Loucy (cell line): Measurements from ENCODE around the gene OGFR.

ENCODE experiments used
- H2AFZ ChIP-seq: fragments of 200-600 bp; sonication (generic); 2 replicates; pipeline ENCODE4 v1.6.0; 2016; ENCODE audit warnings: antibody characterized with exemption, mild to moderate bottlenecking, low read length, moderate library complexity
- H3F3A ChIP-seq: fragments of 200-600 bp; 2 replicates; pipeline ENCODE4 v1.6.0; 2016; ENCODE audit warnings: antibody characterized with exemption, low read depth, mild to moderate bottlenecking
- H3K27me3 ChIP-seq: fragments of 200-600 bp; sonication (generic); 2 replicates; pipeline ENCODE4 v1.6.1; 2014; ENCODE audit warnings: low read length, mild to moderate bottlenecking; ENCODE audit not compliant: insufficient read depth, poor library complexity, severe bottlenecking
- H3K36me3 ChIP-seq: fragments of 200-600 bp; sonication (generic); 2 replicates; pipeline ENCODE4 v1.6.1; 2016; ENCODE audit warnings: low read length; ENCODE audit not compliant: insufficient read depth
- H3K4me1 ChIP-seq: fragments of 200-600 bp; sonication (generic); 2 replicates; pipeline ENCODE4 v1.5.1; 2014; ENCODE audit warnings: low read length, mild to moderate bottlenecking; ENCODE audit not compliant: insufficient read depth, poor library complexity, severe bottlenecking
- H3K4me2 ChIP-seq: fragments of 200-600 bp; sonication (generic); 2 replicates; pipeline ENCODE4 v1.6.0; 2014; ENCODE audit warnings: antibody characterized with exemption, low read length, low read depth, mild to moderate bottlenecking; ENCODE audit not compliant: poor library complexity, severe bottlenecking
- H3K4me3 ChIP-seq: fragments of 200-600 bp; sonication (generic); 2 replicates; pipeline ENCODE4 v1.5.1; 2014; ENCODE audit warnings: low read length, mild to moderate bottlenecking, mixed read lengths; ENCODE audit not compliant: poor library complexity, severe bottlenecking
- H3K79me2 ChIP-seq: fragments of 200-600 bp; sonication (generic); 2 replicates; pipeline ENCODE4 v1.6.1; 2014; ENCODE audit warnings: low read length; ENCODE audit not compliant: insufficient read depth
- H3K9ac ChIP-seq: fragments of 200-600 bp; sonication (generic); 2 replicates; pipeline ENCODE4 v1.6.0; 2014; ENCODE audit warnings: mild to moderate bottlenecking, low read depth, low read length, moderate library complexity; ENCODE audit not compliant: poor library complexity, severe bottlenecking
- H3K9me2 ChIP-seq: fragments of 200-600 bp; sonication (generic); replicated peaks from 2 replicates; pipeline ENCODE4 v1.6.1; 2016; ENCODE audit warnings: low read depth, low read length, mixed read lengths
- H3K9me3 ChIP-seq: fragments of 200-600 bp; sonication (generic); 2 replicates; pipeline ENCODE4 v1.6.1; 2014; ENCODE audit warnings: mild to moderate bottlenecking, antibody characterized with exemption, low read length, low read depth; ENCODE audit not compliant: insufficient read depth
- H4K20me1 ChIP-seq: fragments of 200-600 bp; sonication (generic); 2 replicates; pipeline ENCODE4 v1.6.0; 2014; ENCODE audit warnings: antibody characterized with exemption, low read length, mild to moderate bottlenecking; ENCODE audit not compliant: insufficient read depth, poor library complexity, severe bottlenecking
- CTCF ChIP-seq: fragments of 200-600 bp; sonication (generic); conservative IDR thresholded peaks from 2 replicates; pipeline ENCODE4 v1.5.1; 2014; ENCODE audit warnings: mild to moderate bottlenecking, antibody characterized with exemption, low read length
- EZH2phosphoT487 ChIP-seq: fragments of 200-600 bp; IDR thresholded peaks from 2 replicates; pipeline ENCODE4 v1.6.1; 2018; ENCODE audit warnings: antibody characterized with exemption, mild to moderate bottlenecking, moderate library complexity, borderline replicate concordance

OGFR gene

GRCh38 chr20:62775206-62775605 lies 29.4 kb upstream of the OGFR start:
- Histone ChIP-seq H2AFZ (no peak overlapping the region), H3K79me2 (0 out of 2 replicates have a peak, but pooled peaks cover 4% of the 10 kb centered on the region), H3K9ac (peak overlapping the region; percentile 76), H3K4me1 (peaks cover 37% of the 10 kb centered on the region), H3K9me3 (no peaks in the 10 kb centered on the region), H3K27me3 (no peaks in the 10 kb centered on the region), H4K20me1 (no peaks in the 10 kb centered on the region), H3K4me3 (no peak overlapping the region), H3K9me2 (no peaks in the 10 kb centered on the region), H3K36me3 (no peaks in the 10 kb centered on the region), H3K4me2 (peak overlapping the region; percentile 30), H3F3A (no peaks in the 10 kb centered on the region)
- TF ChIP-seq EZH2phosphoT487 (no peak), CTCF (no peak)

- Histone ChIP-seq H3K36me3 (no peaks in the 10 kb centered on the region), H3K79me2 (0 out of 2 replicates have a peak, but pooled peaks cover 4% of the 10 kb centered on the region), H3K9me3 (no peaks in the 10 kb centered on the region), H4K20me1 (no peaks in the 10 kb centered on the region), H3F3A (no peaks in the 10 kb centered on the region), H3K9me2 (no peaks in the 10 kb centered on the region), H3K27me3 (no peaks in the 10 kb centered on the region), H3K4me2 (peak overlapping the region; percentile 78), H3K4me1 (peaks cover 37% of the 10 kb centered on the region), H3K9ac (peak overlapping the region; percentile 76), H2AFZ (no peak overlapping the region), H3K4me3 (peak overlapping the region; percentile 74)
- no peak for TF ChIP-seq CTCF
- no peak for TF ChIP-seq EZH2phosphoT487
Observed at GRCh38 chr20:62776035-62776691, 28.5 kb upstream of the OGFR start.

- Histone ChIP-seq H3K9me3 (no peaks in the 10 kb centered on the region), H3K79me2 (0 out of 2 replicates have a peak, but pooled peaks cover 4% of the 10 kb centered on the region), H3F3A (no peaks in the 10 kb centered on the region), H4K20me1 (no peaks in the 10 kb centered on the region), H2AFZ (0 out of 2 replicates have a peak overlapping the region, but pooled peaks have one; percentile 6), H3K9ac (peak overlapping the region; percentile 76), H3K27me3 (no peaks in the 10 kb centered on the region), H3K4me2 (peak overlapping the region; percentile 78), H3K9me2 (no peaks in the 10 kb centered on the region), H3K4me3 (peak overlapping the region; percentile 74), H3K4me1 (peaks cover 37% of the 10 kb centered on the region), H3K36me3 (no peaks in the 10 kb centered on the region)
- TF ChIP-seq EZH2phosphoT487 (no peak), CTCF (no peak)
Observed at GRCh38 chr20:62776692-62777527, 27.7 kb upstream of the OGFR start.
